GM21619 (cell line): ENCODE measurements around the gene TMEM63B.
A peak's percentile ranks its signal among the peaks of the same experiment; 100 is the strongest.
"Not testable (repeated sequence)": the region's sequence is repeated elsewhere in the genome, so short reads cannot be mapped to it uniquely, and the experiment has no call there.

ENCODE experiments used
- ATAC-seq: cut with Tn5 transposase; IDR thresholded peaks from one replicate; pipeline ENCODE4 v1.9.1; 2021; ENCODE audit not compliant: unreplicated experiment

Gene TMEM63B

DNA sequence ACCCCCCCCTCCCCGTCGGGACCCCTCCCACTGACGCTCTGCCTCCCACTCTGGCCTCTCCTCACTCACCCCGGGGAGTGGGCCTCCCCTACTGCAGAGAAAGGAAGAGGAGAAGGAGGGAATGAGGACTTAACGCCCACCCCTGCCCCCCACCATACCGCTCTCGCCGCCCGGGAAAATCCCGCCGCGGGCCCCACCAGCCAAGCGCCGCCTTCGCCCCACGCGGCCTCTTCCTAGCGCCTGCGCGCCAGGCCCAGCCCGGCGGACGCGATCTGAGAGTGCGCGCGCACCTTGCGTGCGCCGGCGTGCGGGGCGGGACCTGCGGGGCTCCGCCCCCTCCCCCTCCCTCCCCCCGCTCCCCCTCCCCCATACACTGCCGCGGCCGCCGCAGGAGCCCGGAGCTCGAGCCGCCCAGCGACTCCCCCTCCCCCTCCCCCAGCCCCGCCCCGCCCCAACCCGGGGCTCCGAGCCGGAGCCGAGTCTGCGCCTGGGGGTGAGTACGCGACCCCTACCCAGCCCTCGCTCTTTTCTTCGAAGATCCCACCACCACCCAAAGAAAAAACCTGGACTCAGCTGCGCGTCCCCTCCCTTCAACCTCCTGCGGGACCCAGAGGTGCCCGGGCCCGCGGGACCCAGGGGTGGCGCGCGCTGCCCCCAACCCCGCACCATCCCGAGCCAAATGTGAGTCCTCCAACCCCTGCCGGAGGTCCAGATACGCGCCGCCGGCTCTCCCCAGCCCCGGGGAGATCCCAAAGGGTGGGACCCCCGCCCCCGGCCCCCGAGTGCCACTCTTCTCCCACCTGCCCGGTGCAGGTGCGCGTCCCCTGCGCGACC lies at the start of gene TMEM63B, which contains the start of gene MRPL14:
Gene TMEM63B, plus strand, starts transcription at position 369 of the 834 bp plus-strand sequence. CDS start 7,031 bp downstream, outside the sequence.
Gene MRPL14, minus strand, starts transcription at position 267 of the 834 bp plus-strand sequence. CDS start 10,841 bp downstream, outside the sequence.
- peak; percentile 54 for ATAC-seq

DNA sequence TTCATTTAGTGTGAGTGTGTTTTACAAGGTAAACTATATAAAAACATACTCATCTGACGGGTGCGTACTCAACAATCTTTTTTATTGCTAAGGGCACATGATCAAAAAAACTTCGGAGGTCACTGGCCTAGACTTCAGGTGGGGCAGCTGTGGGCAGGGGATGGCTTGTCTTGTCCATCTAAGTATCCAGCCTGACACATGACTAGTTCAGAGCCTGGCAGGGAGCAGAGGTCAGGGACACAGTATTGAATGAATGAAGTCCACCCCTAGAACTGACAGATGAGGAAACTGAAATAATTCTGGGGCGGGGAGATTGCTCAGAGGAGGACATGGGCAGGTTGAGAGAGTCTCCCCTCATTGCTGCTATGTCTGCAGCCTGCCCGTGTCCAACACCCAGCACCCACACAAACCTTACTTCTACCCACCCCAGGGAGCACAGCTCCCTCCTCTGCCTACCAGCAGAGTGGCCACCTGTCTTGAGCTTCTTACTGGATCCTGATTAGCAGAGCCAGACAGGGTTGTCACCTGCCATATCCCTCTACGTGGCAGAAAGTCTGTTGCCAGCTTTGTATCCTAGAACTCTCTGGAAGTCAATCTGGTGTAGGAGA lies 49.0 kb upstream of the TMEM63B start:
- ATAC-seq: no peak

DNA sequence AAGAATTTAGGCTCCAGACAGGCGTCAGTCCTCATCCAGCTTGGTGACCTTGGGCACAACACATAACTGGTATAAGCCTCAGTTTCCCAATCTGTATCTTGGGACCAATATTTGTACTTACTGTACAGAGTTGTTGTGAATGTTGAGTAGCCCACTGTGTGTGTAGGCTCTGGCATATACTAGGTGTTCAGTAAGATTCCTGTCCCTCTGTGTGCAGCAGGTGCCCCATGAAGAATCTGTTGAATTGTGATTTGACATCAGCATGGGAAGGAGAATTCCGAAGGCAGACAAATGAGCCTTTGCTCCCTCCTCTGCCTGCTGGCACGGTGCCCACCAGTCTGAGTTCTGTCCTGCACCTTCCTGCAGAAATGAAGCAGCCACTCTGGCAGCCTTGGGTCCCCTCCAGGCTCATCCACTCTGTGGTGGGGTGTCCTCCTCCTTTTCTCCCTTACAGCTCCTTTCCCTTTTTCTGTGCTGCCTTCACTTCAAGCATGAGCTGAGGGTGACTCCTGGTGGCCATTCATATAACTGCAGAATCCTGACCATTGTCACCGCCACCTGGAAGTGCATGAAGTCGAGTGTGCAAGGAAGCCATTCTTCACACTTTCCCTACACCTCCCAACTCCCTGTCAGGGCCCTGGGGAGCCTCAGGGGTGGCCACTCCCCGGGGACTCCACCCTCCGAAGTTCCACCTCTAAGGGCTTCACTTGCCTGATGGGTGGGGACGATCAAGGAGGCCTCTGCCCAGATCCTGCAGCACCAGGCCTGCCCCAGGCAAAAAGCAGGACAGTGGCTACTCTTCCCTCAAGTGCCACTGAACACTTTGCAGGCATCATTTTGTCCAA lies 48.3 kb upstream of the TMEM63B start:
- ATAC-seq: no peak

DNA sequence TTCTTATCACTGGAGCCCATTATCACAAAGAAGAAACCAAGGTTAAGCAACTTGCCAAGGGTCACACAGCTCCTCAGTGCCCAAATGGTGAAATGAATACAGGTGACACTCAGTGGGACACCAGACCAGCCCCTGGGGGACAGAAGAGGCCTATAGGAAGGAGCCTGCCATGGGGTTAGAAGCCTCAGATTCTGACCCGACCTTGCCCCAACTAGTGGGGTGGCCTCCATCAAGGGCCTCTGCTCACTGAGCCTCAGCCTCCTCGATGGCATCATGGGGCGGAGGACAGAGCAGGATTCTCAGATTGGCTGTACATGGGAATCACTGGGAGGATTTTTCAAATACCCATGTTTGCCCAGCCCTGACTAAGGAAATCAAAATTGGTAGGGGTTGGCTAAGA lies 47.7 kb upstream of the TMEM63B start:
- no peak for ATAC-seq

DNA sequence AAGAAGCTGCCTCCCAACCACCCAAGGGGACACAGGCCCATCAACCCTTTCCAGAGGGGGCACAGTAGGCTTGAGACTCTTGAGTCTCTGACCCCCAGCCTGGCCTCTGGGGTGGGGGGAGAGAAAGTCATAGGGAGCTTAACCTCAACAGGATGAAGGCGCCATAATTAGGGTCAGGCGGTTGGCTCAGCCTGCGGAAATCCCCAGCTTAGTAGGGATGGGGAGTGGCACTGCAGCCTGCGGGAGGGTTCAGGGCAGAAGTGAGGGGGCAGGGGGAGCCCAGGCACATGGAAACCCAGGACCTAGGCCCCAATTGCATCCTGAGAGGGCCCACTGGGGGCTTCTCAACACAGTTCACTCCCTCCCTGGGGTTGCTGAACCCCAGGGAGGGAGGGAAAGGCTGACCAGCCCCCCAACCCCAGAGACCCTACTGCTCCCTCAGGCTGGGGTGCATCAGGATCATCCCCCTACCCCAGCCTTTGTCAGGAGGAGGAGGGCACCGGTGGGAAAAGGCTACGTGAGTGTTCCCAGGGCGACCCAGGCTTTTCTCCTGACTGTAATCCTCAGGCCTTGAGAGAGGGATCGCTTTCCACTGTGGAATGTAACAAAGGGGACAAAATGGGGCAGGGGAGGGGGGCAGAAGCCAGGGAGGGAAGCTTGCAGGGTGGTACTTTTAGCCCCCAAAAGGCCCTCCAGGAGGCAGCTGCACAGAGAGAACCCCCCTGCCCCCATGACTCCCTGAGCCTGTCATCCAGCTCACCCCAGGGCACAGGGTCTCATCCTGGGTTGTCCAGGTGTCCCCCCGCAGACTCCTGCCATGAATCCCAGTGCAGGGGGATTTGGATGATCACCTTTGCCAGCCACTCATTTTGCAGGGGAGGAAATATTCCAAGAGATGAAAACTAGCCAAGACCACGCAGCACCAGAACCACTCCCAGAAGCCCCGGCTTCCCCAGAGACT lies 46.5 kb upstream of the TMEM63B start:
- no peak for ATAC-seq

DNA sequence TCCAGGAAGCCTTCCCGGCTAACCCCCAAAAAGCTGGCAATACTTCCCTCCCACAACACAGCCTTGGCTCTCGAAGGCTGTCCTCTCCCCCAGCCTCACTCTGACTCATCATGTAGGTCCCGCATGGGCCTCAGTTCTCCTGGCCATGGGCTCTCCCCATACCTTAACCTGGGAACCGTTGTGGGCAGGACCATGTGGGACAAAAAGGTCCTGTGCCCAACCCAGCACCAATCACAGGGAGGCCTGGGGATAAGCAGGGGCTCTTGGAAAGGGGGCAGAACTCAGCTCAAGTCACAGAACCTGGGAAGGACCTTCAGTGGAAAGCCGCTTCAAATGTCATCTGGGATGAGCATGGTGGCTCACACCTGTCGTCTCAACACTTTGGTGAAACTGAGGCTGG lies 45.6 kb upstream of the TMEM63B start:
- ATAC-seq: no peak

DNA sequence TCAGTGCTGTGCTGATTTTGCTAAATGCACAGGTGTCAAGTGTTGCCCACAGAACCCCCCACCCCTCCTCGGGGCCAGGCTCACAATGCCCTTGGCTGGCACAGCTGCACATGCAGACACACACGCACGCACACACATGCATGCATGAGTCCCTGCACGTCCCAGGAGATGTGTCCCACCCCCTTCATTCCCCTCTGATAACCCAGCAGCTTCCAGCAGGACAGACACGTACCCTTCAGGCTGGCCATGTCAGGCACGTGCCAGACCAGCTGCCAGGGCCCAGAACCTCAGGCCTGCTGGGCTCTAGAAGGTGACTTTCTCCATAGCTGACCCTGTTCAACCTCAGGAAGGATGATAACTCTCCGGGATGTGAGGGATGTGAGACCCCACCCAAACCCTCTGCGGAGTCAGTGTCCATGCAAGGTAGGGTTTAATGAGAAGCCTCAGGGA lies 44.5 kb upstream of the TMEM63B start:
- ATAC-seq: no peak

DNA sequence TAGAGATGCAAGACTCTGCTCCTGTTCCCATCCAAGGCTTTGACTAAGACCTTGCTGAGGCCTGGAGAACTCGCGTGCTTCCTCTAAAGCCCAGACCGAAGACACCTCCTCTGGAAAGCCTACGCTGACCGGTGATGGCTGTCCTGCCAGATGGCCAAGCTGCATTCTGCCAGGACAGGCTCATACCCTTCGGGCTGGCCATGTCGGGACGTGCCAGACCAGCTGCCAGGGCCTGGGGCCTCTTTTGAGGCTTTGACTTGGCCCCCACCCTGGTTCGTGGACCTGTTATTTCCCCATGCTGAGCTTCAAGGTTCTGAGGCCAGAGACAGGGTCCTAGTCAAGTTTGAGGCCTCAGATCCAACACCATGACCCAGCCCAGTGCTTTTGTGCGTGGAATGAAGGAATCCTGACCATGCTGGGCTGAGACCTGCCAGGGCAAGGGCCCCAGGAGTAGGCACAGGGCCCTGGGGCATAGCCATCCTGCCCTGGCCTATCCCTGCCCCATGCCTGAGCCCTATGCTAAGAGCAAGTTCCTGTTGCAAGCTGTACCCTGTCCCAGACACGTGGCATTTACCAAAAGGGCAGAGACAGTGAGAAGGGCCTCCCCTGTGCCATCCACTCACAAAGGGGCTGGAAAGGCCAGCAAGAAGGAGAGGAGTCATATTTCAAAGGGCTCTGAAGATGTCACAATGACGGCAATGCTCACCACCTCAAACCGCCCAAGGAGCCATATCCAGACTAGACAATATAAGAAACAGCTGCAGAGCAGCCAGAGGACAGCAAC lies 42.9 kb upstream of the TMEM63B start:
- ATAC-seq: no peak

DNA sequence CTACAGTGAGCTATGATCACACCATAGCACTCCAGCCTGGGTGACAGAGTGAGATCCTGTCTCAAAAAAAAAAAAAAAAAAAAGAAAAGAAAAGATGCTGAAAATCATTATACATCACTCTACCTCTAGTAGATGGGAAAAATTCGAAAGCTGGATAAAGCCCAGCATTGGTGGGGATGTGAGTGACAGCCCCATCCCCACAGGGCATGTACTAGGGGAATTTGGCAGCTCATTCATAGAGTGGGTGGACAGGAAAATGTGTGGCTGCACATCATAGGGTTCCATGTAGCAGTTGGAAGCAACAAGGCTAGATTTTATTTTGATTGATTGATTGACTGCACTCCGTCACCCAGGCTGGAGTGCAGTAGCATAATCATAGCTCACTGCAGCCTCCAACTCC lies 42.1 kb upstream of the TMEM63B start:
- no peak for ATAC-seq

DNA sequence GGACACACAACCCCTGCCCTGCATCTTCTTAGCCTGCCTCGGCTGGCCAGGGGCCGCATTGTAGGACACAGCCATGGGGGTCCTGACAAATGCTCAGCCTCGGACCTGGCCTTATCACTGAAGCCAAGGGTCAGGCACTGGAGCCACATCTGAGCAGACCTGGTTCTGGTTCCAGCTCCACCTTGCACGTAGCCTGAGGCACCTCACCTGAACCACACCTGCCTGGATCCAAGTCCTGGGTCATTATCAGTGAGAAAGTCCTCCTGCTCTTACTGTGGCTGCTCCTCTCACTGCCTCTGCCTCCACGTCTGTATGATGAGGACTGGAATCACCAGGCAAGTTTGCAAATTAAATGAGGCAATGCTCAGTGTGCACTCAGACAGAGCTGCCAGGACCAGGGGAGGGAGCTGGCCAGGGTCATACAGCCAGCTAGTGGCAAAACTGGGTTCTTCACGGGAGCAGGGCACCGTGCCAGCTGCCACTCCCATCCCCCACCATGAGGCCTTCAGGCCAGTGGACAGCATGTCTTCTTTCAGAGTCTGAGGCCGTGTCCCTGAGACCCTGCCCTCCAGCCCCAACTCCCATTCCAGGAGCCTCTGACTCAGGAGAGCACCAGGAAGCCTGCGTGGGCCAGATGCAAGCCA lies 40.3 kb upstream of the TMEM63B start:
- no peak for ATAC-seq

DNA sequence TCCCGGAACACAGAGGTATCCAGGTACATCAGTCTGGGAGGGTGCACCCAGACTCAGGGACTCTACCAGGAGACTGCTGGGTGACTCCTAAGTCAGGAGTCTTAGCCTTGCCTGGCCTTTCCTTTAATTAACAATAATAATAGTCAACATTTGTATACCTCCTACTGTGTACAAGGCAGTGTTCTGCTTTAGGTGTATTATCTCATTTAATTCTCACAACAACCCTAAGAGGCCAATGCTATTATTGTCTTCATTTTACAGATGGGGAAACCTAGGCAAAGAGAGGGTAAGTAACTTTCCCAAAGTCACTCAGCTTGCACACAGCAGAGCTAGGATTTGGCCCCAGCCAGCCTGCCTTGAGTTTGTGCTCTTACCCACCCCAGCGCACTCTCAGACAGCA lies 39.7 kb upstream of the TMEM63B start:
- ATAC-seq: no peak

DNA sequence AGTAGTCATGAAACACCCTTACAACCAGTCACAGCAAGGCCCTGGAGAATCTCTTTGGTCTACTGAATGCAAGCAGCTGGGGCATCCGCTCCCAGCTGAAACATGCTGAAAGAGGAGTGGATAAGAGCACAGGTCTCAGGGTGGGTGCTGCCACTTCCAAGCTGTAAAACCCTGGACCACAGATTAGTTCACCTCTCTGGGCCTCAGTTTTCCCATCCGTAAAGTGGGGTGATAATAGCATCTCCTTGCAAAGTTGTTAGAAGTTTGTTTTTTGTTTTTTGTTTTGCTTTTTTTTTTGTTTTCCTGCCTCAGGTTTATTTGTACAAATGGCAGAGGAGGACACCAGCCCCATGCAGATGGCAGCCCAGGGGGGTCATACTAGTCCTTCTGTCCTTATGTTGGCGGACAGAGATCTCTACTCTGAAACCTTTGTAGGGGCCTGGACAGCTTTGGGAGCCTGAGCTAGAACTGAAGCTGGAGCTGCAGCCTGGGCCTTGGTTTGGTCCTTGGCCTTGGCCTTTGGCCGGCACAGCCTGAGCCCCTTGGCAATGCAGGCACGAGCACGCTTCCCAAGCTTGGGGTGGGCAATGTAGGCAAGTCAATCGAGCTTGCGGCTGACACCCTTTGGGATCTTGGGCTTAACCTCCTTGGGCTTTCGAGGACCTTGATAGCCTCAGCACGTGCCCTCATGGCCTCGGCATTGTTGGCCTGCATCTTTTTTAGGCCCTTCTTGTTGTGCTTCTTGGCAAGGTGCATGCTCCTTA lies 38.3 kb upstream of the TMEM63B start:
- ATAC-seq: no peak

DNA sequence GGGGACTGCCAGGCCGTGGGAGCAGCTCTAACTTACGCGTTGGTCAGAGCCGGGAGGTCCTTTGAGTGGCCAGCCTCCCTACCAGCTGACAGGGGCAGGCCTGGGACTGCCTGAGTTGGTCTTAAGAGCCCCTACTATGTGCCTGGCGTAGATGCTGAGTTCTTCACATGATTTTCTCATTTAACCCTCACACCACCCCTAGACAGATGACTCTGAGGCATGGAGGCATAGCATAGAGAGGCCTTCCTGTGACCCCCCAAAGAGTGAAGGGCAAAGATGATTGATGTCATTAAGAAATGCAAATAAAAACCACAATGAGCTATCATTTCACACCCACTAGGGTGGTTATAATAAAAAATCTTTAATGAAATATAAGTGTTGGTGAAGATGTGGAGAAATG lies 36.9 kb upstream of the TMEM63B start:
- no peak for ATAC-seq

DNA sequence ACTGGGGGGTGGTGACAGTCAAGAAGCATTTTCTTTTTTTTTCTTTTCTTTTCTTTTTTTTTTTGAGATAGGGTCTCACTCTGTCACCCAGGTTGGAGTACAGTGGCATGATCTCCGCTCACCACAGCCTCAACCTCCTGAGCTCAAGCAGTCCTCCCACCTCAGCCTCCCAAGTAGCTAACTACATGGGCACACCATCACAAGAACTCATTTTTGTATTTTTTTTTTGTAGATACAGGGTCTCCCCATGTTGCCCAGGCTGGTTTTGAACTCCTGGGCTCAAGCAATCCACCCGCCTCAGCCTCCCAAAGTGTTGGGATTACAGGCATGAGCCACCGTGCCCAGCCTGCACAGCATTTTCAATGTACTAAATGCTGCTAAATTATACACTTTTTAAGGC lies 36.0 kb upstream of the TMEM63B start:
- not testable (repeated sequence) for ATAC-seq

DNA sequence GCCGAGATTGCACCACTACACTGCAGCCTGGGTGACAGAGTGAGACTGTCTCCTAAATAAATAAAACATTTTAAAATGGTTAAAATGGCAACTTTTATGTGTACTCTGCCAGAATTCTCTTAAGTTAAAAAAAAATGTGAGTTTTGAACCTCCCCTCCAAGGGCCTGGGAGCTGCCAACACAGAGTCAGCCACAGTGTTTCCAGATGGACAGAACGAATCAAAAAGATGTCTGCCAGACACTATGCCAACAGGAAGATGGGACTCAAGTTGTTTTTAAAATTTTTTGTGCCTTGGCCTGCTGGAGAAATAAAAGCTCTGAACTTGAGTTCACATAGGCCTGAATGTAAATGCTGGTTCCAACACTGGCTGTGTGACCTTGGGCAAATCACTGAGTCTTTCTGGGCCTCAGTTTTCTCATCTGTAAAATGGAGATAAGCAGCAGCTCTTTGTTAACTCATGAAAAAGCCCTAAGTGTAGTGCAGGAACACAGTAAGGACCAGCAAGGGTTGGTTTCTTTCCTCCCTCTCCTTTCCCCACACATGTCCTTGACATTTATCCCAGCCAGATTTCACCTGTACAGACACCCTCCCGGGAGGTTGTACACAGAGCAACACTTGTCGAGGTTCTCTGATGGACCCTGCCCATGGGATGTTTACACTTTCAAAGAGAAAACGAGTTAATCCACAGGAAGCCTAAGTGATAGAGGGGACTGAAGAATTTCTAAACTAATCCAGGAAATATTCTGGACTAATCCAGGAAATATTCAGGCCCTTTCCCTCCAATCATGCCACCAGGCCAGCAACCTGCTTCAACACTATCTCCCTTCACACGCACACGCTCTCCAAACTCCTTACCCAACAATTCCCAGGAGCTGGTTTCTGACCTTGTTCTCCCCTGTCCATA lies 35.1 kb upstream of the TMEM63B start:
- no peak for ATAC-seq

DNA sequence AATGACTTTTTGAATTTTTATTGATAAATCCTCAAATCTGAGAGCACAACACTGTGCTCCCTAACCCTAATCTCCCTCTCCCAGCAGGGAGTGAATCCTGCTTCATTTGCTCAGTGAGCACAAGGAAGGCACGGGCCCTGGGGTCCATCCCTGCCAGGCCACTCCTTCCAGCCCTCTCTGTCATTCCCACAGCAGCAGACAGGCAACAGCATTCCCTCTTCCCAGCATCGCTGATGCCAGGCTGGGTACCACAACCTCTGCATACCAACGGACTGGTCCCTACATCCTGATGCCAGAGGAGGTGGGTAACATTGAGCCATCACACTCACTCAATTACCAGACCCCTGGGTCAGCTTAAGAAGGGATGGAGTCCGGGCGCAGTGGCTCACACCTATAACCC lies 34.3 kb upstream of the TMEM63B start:
- no peak for ATAC-seq

DNA sequence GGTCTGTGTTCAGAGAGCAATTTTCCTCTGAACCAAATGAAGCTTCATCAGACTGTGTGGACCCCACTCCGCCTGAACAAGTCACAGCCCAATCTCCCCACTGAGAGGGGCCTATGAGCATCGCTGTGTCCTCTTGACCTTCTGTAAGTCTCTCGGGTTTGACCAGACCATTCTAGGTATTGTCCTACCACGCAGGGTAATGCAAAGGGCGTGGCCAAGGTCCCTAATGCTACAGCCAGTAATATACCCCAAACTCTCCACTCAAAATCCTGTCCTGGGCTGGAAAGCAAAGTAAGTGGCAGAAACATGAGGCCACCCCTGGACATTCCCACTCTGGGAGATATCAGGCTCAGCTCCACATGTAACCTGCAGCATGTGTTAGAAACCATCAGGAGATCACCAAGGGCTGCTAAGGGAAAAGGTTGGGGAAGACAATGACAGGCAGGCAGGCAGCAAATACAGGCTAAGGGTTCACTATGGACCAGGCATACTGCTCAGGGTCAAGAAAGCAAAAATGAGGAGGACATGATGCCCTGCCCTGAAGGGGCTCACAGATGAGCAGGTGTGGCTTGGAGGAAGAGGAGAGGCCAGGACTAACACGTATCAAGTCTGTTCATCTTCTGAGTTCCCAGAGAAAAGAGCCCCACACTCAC lies 33.5 kb upstream of the TMEM63B start:
- no peak for ATAC-seq
